Cardiac muscle cell (in vitro differentiated cells and primary cell): ENCODE measurements around the gene CACNA1C. TPM values are rescaled to one million over a fixed set of nuclear protein-coding genes. Genes with fewer than 3 reads are reported as not detected.

Experiments
- DNase-seq, 2 donors: peaks; one replicate each; pipeline versions ENCODE4 v3.0.0 to v3.0.0-alpha.2; 2010 to 2017; ENCODE audit warnings: low read depth in 1 of 2, low spot score in 1 of 2
- H3K27ac ChIP-seq: fragments of 200-600 bp; sonication (generic); 2 replicates; pipeline ENCODE4 v1.5.1; 2016
- H3K27me3 ChIP-seq: fragments of 200-600 bp; sonication (generic); 2 replicates; pipeline ENCODE4 v1.6.0; 2016; ENCODE audit warnings: control low read depth
- H3K36me3 ChIP-seq: fragments of 200-600 bp; sonication (generic); 2 replicates; pipeline ENCODE4 v1.5.1; 2016; ENCODE audit warnings: control low read depth
- H3K4me1 ChIP-seq: fragments of 200-600 bp; sonication (generic); 2 replicates; pipeline ENCODE4 v1.8.1; 2017; ENCODE audit warnings: low read depth, mild to moderate bottlenecking, mixed run types
- H3K4me3 ChIP-seq: fragments of 200-600 bp; sonication (generic); 2 replicates; pipeline ENCODE4 v1.5.1; 2016; ENCODE audit warnings: mild to moderate bottlenecking
- H3K9me3 ChIP-seq: fragments of 200-600 bp; sonication (generic); 2 replicates; pipeline ENCODE4 v1.5.1; 2017; ENCODE audit warnings: low read depth, mild to moderate bottlenecking, control low read depth
- CTCF ChIP-seq: IDR thresholded peaks from 2 replicates; pipeline ENCODE4 v1.5.1; 2012; ENCODE audit warnings: low read depth, mild to moderate bottlenecking, low read length
- polyA plus RNA-seq: library from polyadenylated mRNA; unstranded; fragments of >200 nt; fragmentation: Nextera tagmentation; extraction: Ambion mirVana; gene quantifications from 2 replicates; pipeline ENCODE4 v1.2.1, GENCODE V29; 2016
- total RNA-seq: library from RNA; depleted of rRNA; stranded (reverse); fragments of >200 nt; gene quantifications from 2 replicates; pipeline ENCODE4 v1.2.3, GENCODE V29; 2016

Gene CACNA1C
- total and polyA plus RNA-seq, 2 experiments from 2014 or later: 40.8 to 77.8 TPM

- H3K27me3 ChIP-seq: no peaks in the 10 kb centered on the region
- no peak overlapping the region for H3K4me3 ChIP-seq
- no peak for DNase-seq
- peaks cover 8% of the 10 kb centered on the region for H3K36me3 ChIP-seq
- no peak for TF ChIP-seq CTCF
- H3K27ac ChIP-seq: no peak overlapping the region
- H3K4me1 ChIP-seq: peaks cover 4% of the 10 kb centered on the region
- H3K9me3 ChIP-seq: no peaks in the 10 kb centered on the region
Measured at GRCh38 chr12:2533036-2533435, 480.2 kb downstream of the CACNA1C start.

GRCh38 chr12:2535583-2536204 lies 482.9 kb downstream of the CACNA1C start:
- no peak for DNase-seq
- no peak for TF ChIP-seq CTCF

GRCh38 chr12:2536724-2537123 lies 483.9 kb downstream of the CACNA1C start:
- H3K27ac ChIP-seq: no peak overlapping the region
- no peaks in the 10 kb centered on the region for H3K36me3 ChIP-seq
- no peak overlapping the region for H3K4me3 ChIP-seq
- no peak for DNase-seq
- H3K9me3 ChIP-seq: no peaks in the 10 kb centered on the region
- H3K27me3 ChIP-seq: no peaks in the 10 kb centered on the region
- TF ChIP-seq CTCF: no peak
- peaks cover 4% of the 10 kb centered on the region for H3K4me1 ChIP-seq

More at GRCh38 chr12:2535583-2536204, 482.9 kb downstream of the CACNA1C start:
- peaks cover 4% of the 10 kb centered on the region for H3K4me1 ChIP-seq
- peaks cover 3% of the 10 kb centered on the region for H3K36me3 ChIP-seq
- H3K9me3 ChIP-seq: no peaks in the 10 kb centered on the region
- no peak overlapping the region for H3K4me3 ChIP-seq
- no peaks in the 10 kb centered on the region for H3K27me3 ChIP-seq
- no peak overlapping the region for H3K27ac ChIP-seq

- H3K36me3 ChIP-seq: no peaks in the 10 kb centered on the region
- TF ChIP-seq CTCF: no peak
Measured at GRCh38 chr12:2537868-2538541, 485.2 kb downstream of the CACNA1C start.

GRCh38 chr12:2539938-2540337 lies 487.2 kb downstream of the CACNA1C start:
- Histone ChIP-seq H3K4me1 (no peaks in the 10 kb centered on the region), H3K36me3 (no peaks in the 10 kb centered on the region), H3K27ac (no peak overlapping the region), H3K4me3 (no peak overlapping the region), H3K9me3 (no peaks in the 10 kb centered on the region), H3K27me3 (no peaks in the 10 kb centered on the region)
- DNase-seq: no peak
- TF ChIP-seq CTCF: no peak

More at GRCh38 chr12:2537868-2538541, 485.2 kb downstream of the CACNA1C start:
- Histone ChIP-seq H3K27me3 (no peaks in the 10 kb centered on the region), H3K27ac (no peak overlapping the region), H3K9me3 (no peaks in the 10 kb centered on the region), H3K4me3 (no peak overlapping the region), H3K4me1 (peaks cover 4% of the 10 kb centered on the region)
- no peak for DNase-seq
